NCI-H2107 (cell line): ENCODE results near the gene ANKIB1.

Experiments
- DNase-seq: peaks from one replicate; lab custom pipeline; 2025; lab: John Stamatoyannopoulos, UW

The ANKIB1 gene

GRCh38 chr7:92266415-92267241 is 20.9 kb downstream of the ANKIB1 start:
- DNase-seq, result no peak

- DNase-seq, result no peak
Measured at GRCh38 chr7:92268921-92269320, 23.1 kb downstream of the ANKIB1 start.

GRCh38 chr7:92275327-92275726 is 29.6 kb downstream of the ANKIB1 start:
- no peak for DNase-seq

- DNase-seq, result no peak
Measured at GRCh38 chr7:92276460-92276864, 30.7 kb downstream of the ANKIB1 start.

GRCh38 chr7:92279396-92280031 is 33.7 kb downstream of the ANKIB1 start:
- DNase-seq, result no peak

GRCh38 chr7:92281031-92281430 is 35.3 kb downstream of the ANKIB1 start:
- no peak for DNase-seq

GRCh38 chr7:92282221-92282814 is 36.5 kb downstream of the ANKIB1 start:
- no peak for DNase-seq

GRCh38 chr7:92282930-92283329 is 37.2 kb downstream of the ANKIB1 start:
- DNase-seq, result no peak

- DNase-seq, result no peak
Measured at GRCh38 chr7:92289321-92289720, 43.5 kb downstream of the ANKIB1 start.

DNA sequence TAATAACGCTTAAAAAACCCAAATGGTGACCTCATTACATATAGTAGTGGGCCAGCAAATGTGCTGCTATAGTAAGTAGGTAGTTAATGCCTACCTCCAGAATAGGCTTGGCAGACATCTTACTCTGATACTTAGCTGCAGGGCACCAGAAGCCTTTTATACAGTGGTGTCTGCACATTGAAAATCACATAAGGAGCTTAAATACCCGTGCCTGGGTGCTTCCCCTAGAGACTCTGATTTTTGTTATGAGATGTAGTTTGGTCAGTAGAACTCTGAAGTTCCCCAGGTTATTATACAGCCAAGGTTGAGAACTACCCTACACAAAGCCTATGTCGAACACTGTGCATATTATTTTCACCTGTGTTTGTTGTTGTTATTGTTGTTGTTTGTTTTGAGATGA is 47.2 kb downstream of the ANKIB1 start:
- DNase-seq, result no peak

GRCh38 chr7:92293896-92294590 is 48.3 kb downstream of the ANKIB1 start:
- no peak for DNase-seq

GRCh38 chr7:92295391-92295790 is 49.6 kb downstream of the ANKIB1 start:
- no peak for DNase-seq

- no peak for DNase-seq
Measured at GRCh38 chr7:92296235-92296634, 50.5 kb downstream of the ANKIB1 start.

DNA sequence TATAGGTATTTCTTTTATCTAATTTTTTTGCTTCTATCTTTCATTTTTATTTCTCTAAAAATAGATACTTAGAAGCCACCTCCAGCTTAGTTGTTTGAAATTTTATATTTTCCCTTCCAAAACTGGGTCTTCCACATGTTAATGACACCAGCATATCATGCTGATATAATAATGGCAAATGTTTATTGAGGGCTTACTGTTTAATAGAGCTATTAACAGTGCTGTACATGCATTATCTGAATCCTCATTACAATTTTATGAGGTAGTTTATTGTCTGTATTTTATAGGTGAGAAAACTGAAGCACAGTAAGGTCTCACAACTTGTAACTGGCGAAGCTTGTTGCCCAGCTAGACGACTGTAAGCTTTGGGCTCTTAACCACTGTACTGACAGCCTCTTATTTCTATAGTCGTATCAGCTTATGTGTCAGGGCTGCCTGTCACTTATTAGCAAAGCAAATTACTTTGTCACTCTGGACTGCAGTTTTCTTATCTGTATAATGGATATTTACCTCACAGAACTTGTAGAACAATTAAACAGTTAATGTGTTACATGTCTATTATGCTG is 51.2 kb downstream of the ANKIB1 start:
- no peak for DNase-seq

GRCh38 chr7:92297736-92298135 is 52.0 kb downstream of the ANKIB1 start:
- no peak for DNase-seq

GRCh38 chr7:92303761-92304160 is 58.0 kb downstream of the ANKIB1 start:
- DNase-seq, result no peak

DNA sequence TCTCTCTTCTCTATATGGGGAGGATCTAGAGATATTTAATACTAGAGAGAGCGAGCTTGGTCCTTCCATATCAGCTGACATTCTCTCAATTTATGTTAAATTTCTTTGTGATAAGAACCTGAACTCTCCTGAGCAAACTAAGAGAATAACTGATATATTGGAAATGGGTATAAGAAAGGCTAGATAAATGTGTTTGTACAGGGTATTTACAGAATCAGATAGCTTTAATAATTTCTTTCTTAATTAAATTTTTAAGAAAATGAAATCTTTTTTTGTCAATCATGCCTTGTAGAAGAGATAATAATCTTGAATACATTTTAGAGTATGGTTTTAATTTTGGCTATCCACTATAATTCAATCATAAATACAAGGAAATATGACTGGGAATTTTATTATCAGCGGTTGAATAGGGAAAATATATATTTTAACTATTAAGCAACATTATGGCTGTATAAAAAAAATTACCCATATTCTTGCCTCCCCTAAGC is 58.7 kb downstream of the ANKIB1 start:
- DNase-seq, result no peak

- no peak for DNase-seq
Measured at GRCh38 chr7:92306153-92306552, 60.4 kb downstream of the ANKIB1 start.

GRCh38 chr7:92313055-92313454 is 67.3 kb downstream of the ANKIB1 start:
- no peak for DNase-seq

DNA sequence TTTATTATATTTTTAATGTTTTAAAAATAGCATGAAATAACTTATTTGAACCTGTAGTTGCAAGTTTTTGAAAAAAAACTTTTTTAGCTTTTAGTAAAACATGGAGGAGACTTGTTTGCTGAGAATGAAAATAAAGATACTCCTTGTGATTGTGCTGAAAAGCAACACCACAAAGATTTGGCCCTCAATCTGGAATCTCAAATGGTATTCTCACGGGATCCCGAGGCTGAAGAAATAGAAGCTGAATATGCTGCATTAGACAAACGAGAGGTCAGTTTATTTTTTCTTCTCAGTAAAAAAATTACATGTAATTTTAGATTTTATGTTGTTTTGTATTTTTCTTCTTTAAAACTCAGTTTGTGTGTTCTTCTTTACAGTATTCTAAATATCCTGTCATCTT is 73.5 kb downstream of the ANKIB1 start:
- DNase-seq, result no peak

GRCh38 chr7:92325173-92325572 is 79.4 kb downstream of the ANKIB1 start:
- DNase-seq, result no peak

GRCh38 chr7:92325858-92326257 is 80.1 kb downstream of the ANKIB1 start:
- no peak for DNase-seq
